Transverse colon (tissue), 3 donors: ENCODE results near the gene TRIP10.

ENCODE experiments used
- CTCF ChIP-seq, 5 experiments: fragments of 200-600 bp in 3 of 5; fragments of 450-650 bp in 2 of 5; sonication (generic) in 3 of 5; IDR thresholded peaks; 1 replicate in 2 of 5; 2 replicates in 3 of 5; pipeline ENCODE4 v1.5.1; 2016 to 2017; ENCODE audit warnings: antibody characterized with exemption in 5 of 5, inconsistent platforms in 3 of 5, mild to moderate bottlenecking in 2 of 5, moderate library complexity in 1 of 5
- POLR2A ChIP-seq: fragments of 450-650 bp; IDR thresholded peaks from one replicate; pipeline ENCODE4 v1.6.1; 2016; ENCODE audit warnings: antibody characterized with exemption, mild to moderate bottlenecking, moderate library complexity

GRCh38 chr19:6767081-6767356 lies 27.5 kb downstream of the TRIP10 start:
- TF ChIP-seq CTCF (IDR thresholded peaks at IDR 0.05) (no peak), POLR2A (no peak)
